Keratinocyte (primary cell): ENCODE data around the gene CEACAM19.

ENCODE experiments used
- EZH2 ChIP-seq: IDR thresholded peaks from one replicate; pipeline ENCODE4 v1.6.1; 2012; ENCODE audit warnings: inconsistent platforms, mild to moderate bottlenecking, low read length, moderate library complexity
- TF ChIP-seq, protein P1 (sequence below), 3 experiments: IDR thresholded peaks in 1 of 3; conservative IDR thresholded peaks in 1 of 3; optimal IDR thresholded peaks in 1 of 3; 2 replicates in 2 of 3; 3 replicates in 1 of 3; pipeline versions ENCODE3 to v1.5.1; 2011; ENCODE audit warnings: low read length in 3 of 3, mild to moderate bottlenecking in 3 of 3, moderate library complexity in 2 of 3, control low read depth in 1 of 3, inconsistent platforms in 1 of 3; ENCODE audit not compliant: insufficient read depth in 2 of 3; ENCODE audit errors: extremely low read depth in 1 of 3

DNA sequence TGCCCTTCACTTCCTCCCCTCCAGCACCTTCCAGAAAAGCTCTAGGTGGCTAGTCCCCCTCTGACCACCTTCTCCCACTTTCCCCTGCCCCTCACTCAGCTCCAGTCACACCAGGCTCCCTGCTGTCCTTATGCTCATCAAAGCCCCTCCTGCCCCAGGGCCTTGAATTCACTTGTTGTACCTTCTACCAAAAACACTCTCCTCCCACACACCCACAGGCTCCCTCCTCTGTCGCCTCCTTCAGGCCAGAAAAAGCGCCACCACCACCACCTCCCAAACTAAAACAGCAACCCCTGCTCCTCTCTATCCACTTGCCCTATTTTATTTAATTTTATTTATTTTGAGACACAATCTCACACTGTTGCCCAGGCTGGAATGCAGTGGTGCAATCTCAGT, 22.9 kb downstream of the CEACAM19 start:
- TF ChIP-seq, protein P1, sequence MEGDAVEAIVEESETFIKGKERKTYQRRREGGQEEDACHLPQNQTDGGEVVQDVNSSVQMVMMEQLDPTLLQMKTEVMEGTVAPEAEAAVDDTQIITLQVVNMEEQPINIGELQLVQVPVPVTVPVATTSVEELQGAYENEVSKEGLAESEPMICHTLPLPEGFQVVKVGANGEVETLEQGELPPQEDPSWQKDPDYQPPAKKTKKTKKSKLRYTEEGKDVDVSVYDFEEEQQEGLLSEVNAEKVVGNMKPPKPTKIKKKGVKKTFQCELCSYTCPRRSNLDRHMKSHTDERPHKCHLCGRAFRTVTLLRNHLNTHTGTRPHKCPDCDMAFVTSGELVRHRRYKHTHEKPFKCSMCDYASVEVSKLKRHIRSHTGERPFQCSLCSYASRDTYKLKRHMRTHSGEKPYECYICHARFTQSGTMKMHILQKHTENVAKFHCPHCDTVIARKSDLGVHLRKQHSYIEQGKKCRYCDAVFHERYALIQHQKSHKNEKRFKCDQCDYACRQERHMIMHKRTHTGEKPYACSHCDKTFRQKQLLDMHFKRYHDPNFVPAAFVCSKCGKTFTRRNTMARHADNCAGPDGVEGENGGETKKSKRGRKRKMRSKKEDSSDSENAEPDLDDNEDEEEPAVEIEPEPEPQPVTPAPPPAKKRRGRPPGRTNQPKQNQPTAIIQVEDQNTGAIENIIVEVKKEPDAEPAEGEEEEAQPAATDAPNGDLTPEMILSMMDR (optimal IDR thresholded peaks at IDR 0.05 in 1 of 3, IDR thresholded peaks at IDR 0.05 in 1 of 3, conservative IDR thresholded peaks at IDR 0.05 in 1 of 3; ENCODE audit: extremely low read depth in 1 of 3, insufficient read depth in 2 of 3, low read length in 3 of 3), result peak; percentile 22 to 42 (median 40)
- TF ChIP-seq EZH2, result no peak
